WTC11 (cell line): ENCODE results near the gene PRKCB. TPM values are rescaled to one million over a fixed set of nuclear protein-coding genes. Genes with fewer than 3 reads are reported as not detected.
A peak's percentile ranks its signal among the peaks of the same experiment; 100 is the strongest.
"Not testable (repeated sequence)": the region's sequence is repeated elsewhere in the genome, so short reads cannot be mapped to it uniquely, and the experiment has no call there.

ENCODE experiments used
- ATAC-seq: fragments of 200-7000 bp; cut with Tn5 transposase; 2 replicates; pipeline ENCODE4 v1.10.0; 2021; ENCODE audit warnings: mild to moderate bottlenecking, moderate library complexity
- CTCF ChIA-PET: fragments of 300-600 bp; sonication (Branson Sonifier 250); formaldehyde crosslinking; loops from one replicate; lab custom pipeline; 2021; ENCODE audit warnings: antibody characterized with exemption; lab: Charles Lee
- POLR2A ChIA-PET: fragments of 350-600 bp; sonication (Branson Sonifier 250); formaldehyde crosslinking; loops from one replicate; lab custom pipeline; 2021; ENCODE audit warnings: antibody characterized with exemption; lab: Charles Lee
- DNase-seq: peaks from one replicate; pipeline ENCODE4 v3.0.0; 2021; ENCODE audit warnings: low spot score
- H3K27ac Mint-ChIP-seq: 2 replicates; pipeline ENCODE4 v1.8.0; 2021; ENCODE audit warnings: mixed read lengths
- H3K27me3 Mint-ChIP-seq: 2 replicates; pipeline ENCODE4 v1.8.0; 2021; ENCODE audit warnings: low read depth, mild to moderate bottlenecking, moderate library complexity, mixed read lengths
- H3K36me3 Mint-ChIP-seq: 2 replicates; pipeline ENCODE4 v1.8.0; 2021; ENCODE audit warnings: mixed read lengths
- H3K4me1 Mint-ChIP-seq: 2 replicates; pipeline ENCODE4 v1.8.0; 2022; ENCODE audit warnings: mixed read lengths
- H3K4me3 Mint-ChIP-seq: 2 replicates; pipeline ENCODE4 v1.8.0; 2021; ENCODE audit warnings: mild to moderate bottlenecking, moderate library complexity, mixed read lengths
- H3K9me3 Mint-ChIP-seq: 2 replicates; pipeline ENCODE4 v1.8.0; 2021; ENCODE audit warnings: mixed read lengths
- AR ChIP-seq: fragments of 250-450 bp; sonication (Bioruptor Pico); IDR thresholded peaks from 2 replicates; pipeline ENCODE4 v1.9.0; 2021; ENCODE audit warnings: mild to moderate bottlenecking
- ATF1 ChIP-seq: sonication (generic); formaldehyde crosslinking; IDR thresholded peaks from 2 replicates; pipeline ENCODE4 v1.8.1; 2023; ENCODE audit warnings: mild to moderate bottlenecking, moderate library complexity, missing genetic modification reagents
- ELF4 ChIP-seq: sonication (generic); formaldehyde crosslinking; IDR thresholded peaks from 2 replicates; pipeline ENCODE4 v1.8.1; 2022; ENCODE audit warnings: low read depth, mild to moderate bottlenecking, moderate library complexity, missing genetic modification reagents
- EMX1 ChIP-seq: fragments of 250-450 bp; sonication (Bioruptor Pico); IDR thresholded peaks from 2 replicates; pipeline ENCODE4 v1.8.0; 2021; ENCODE audit warnings: mild to moderate bottlenecking
- ETV6 ChIP-seq: sonication (generic); formaldehyde crosslinking; IDR thresholded peaks from 2 replicates; pipeline ENCODE4 v1.8.1; 2022; ENCODE audit warnings: mild to moderate bottlenecking, missing genetic modification reagents
- FOXP1 ChIP-seq: sonication (generic); formaldehyde crosslinking; IDR thresholded peaks from 2 replicates; pipeline ENCODE4 v1.8.0; 2022; ENCODE audit warnings: missing genetic modification reagents, mild to moderate bottlenecking, moderate library complexity, borderline replicate concordance
- GTF2I ChIP-seq: fragments of 250-450 bp; sonication (Bioruptor Pico); conservative IDR thresholded peaks from 2 replicates; pipeline ENCODE4 v1.4.0; 2021; ENCODE audit warnings: mild to moderate bottlenecking
- NFYB ChIP-seq: sonication (generic); formaldehyde crosslinking; conservative IDR thresholded peaks from 2 replicates; pipeline ENCODE4 v1.8.0; 2022; ENCODE audit warnings: low read depth, missing genetic modification reagents
- OVOL2 ChIP-seq: fragments of 250-450 bp; sonication (Bioruptor Pico); IDR thresholded peaks from 2 replicates; pipeline ENCODE4 v1.9.0; 2021; ENCODE audit warnings: mild to moderate bottlenecking, borderline replicate concordance
- SMAD4 ChIP-seq: sonication (generic); formaldehyde crosslinking; IDR thresholded peaks from 2 replicates; pipeline ENCODE4 v1.8.0; 2022; ENCODE audit warnings: mild to moderate bottlenecking, missing genetic modification reagents
- TP53 ChIP-seq: sonication (generic); formaldehyde crosslinking; IDR thresholded peaks from 2 replicates; pipeline ENCODE4 v1.8.1; 2023; ENCODE audit warnings: mild to moderate bottlenecking, missing genetic modification reagents
- ZNF219 ChIP-seq: sonication (generic); formaldehyde crosslinking; IDR thresholded peaks from 2 replicates; pipeline ENCODE4 v1.8.0; 2023; ENCODE audit warnings: missing genetic modification reagents, mild to moderate bottlenecking, borderline replicate concordance
- ZNF232 ChIP-seq: sonication (generic); formaldehyde crosslinking; IDR thresholded peaks from 2 replicates; pipeline ENCODE4 v1.8.0; 2022; ENCODE audit warnings: mild to moderate bottlenecking, missing genetic modification reagents
- ZNF416 ChIP-seq: fragments of 250-450 bp; sonication (Bioruptor Pico); IDR thresholded peaks from 2 replicates; pipeline ENCODE4 v1.9.0; 2021; ENCODE audit warnings: mild to moderate bottlenecking, inconsistent platforms
- total RNA-seq: library from RNA; stranded (reverse); gene quantifications from 3 replicates; pipeline ENCODE4 v1.2.3, GENCODE V29; 2021
- TF ChIP-seq, protein P1 (sequence below): sonication (generic); formaldehyde crosslinking; IDR thresholded peaks from 2 replicates; pipeline ENCODE4 v1.8.1; 2022; ENCODE audit warnings: low read depth, mild to moderate bottlenecking, moderate library complexity, missing genetic modification reagents, borderline replicate concordance
- TF ChIP-seq, protein P2 (sequence below): fragments of 250-450 bp; sonication (Bioruptor Pico); IDR thresholded peaks from 2 replicates; pipeline ENCODE4 v2.1.2; 2022; ENCODE audit warnings: mild to moderate bottlenecking, moderate library complexity
- TF ChIP-seq, protein P3 (sequence below): fragments of 250-450 bp; sonication (Bioruptor Pico); IDR thresholded peaks from 2 replicates; pipeline ENCODE4 v1.9.0; 2021; ENCODE audit warnings: moderate library complexity, mild to moderate bottlenecking, inconsistent platforms, borderline replicate concordance
- TF ChIP-seq, protein P4 (sequence below): sonication (generic); formaldehyde crosslinking; IDR thresholded peaks from 2 replicates; pipeline ENCODE4 v1.8.1; 2023; ENCODE audit warnings: mild to moderate bottlenecking, missing genetic modification reagents
- TF ChIP-seq, protein P5 (sequence below): sonication (generic); formaldehyde crosslinking; IDR thresholded peaks from 2 replicates; pipeline ENCODE4 v1.8.0; 2022; ENCODE audit warnings: mild to moderate bottlenecking, missing genetic modification reagents

The PRKCB gene
- total RNA-seq, 1 experiment from 2014 or later = 6.9 TPM

GRCh38 chr16:23916552-23916951, 80.8 kb downstream of the PRKCB start:
- DNase-seq, CTCF ChIA-PET, ATAC-seq, H3K27me3 Mint-ChIP-seq, H3K27ac Mint-ChIP-seq, H3K36me3 Mint-ChIP-seq, H3K9me3 Mint-ChIP-seq, H3K4me3 Mint-ChIP-seq: not testable (repeated sequence)
- H3K4me1 Mint-ChIP-seq = peaks cover 17% of the 10 kb centered on the region
- POLR2A ChIA-PET = interaction anchor here (0.6 kb wide), 1 partner anchor 450 kb away, joined by 7 read pairs; no protein-coding TSS in a partner anchor

GRCh38 chr16:23917621-23918020, 81.8 kb downstream of the PRKCB start:
- POLR2A ChIA-PET = no interaction called here
- Mint-ChIP-seq H3K27ac (0 out of 2 replicates have a peak overlapping the region, but pooled peaks have one; percentile 3), H3K4me3 (no peak overlapping the region), H3K27me3 (no peaks in the 10 kb centered on the region), H3K36me3 (no peaks in the 10 kb centered on the region), H3K4me1 (peaks cover 25% of the 10 kb centered on the region), H3K9me3 (no peaks in the 10 kb centered on the region)
- CTCF ChIA-PET = no interaction called here
- TF ChIP-seq GTF2I (CRISPR knock-in tag) (no peak), ZNF416 (CRISPR knock-in tag) (no peak)
- DNase-seq = no peak
- no peak for ATAC-seq

GRCh38 chr16:23920446-23920845, 84.7 kb downstream of the PRKCB start:
- H3K4me3 Mint-ChIP-seq = no peak overlapping the region

GRCh38 chr16:23920899-23921298, 85.1 kb downstream of the PRKCB start:
- DNase-seq (no peak), ATAC-seq (no peak)
- no peaks in the 10 kb centered on the region for H3K9me3 Mint-ChIP-seq
- peaks cover 22% of the 10 kb centered on the region for H3K4me1 Mint-ChIP-seq
- 0 out of 2 replicates have a peak overlapping the region, but pooled peaks have one; percentile 12 for H3K27ac Mint-ChIP-seq
- ChIA-PET CTCF (no interaction called here), POLR2A (no interaction called here)
- no peaks in the 10 kb centered on the region for H3K27me3 Mint-ChIP-seq
- H3K36me3 Mint-ChIP-seq = no peaks in the 10 kb centered on the region
- H3K4me3 Mint-ChIP-seq = no peak overlapping the region
- TF ChIP-seq ZNF219 (no peak), TP53 (CRISPR knock-in tag) (no peak), GTF2I (CRISPR knock-in tag) (no peak), NFYB (no peak), ZNF232 (CRISPR knock-in tag) (no peak), EMX1 (no peak), ETV6 (no peak), FOXP1 (CRISPR knock-in tag) (no peak), ELF4 (CRISPR knock-in tag) (no peak), AR (no peak)
- TF ChIP-seq, protein P1, sequence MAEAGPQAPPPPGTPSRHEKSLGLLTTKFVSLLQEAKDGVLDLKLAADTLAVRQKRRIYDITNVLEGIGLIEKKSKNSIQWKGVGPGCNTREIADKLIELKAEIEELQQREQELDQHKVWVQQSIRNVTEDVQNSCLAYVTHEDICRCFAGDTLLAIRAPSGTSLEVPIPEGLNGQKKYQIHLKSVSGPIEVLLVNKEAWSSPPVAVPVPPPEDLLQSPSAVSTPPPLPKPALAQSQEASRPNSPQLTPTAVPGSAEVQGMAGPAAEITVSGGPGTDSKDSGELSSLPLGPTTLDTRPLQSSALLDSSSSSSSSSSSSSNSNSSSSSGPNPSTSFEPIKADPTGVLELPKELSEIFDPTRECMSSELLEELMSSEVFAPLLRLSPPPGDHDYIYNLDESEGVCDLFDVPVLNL = no peak
- TF ChIP-seq, protein P2, sequence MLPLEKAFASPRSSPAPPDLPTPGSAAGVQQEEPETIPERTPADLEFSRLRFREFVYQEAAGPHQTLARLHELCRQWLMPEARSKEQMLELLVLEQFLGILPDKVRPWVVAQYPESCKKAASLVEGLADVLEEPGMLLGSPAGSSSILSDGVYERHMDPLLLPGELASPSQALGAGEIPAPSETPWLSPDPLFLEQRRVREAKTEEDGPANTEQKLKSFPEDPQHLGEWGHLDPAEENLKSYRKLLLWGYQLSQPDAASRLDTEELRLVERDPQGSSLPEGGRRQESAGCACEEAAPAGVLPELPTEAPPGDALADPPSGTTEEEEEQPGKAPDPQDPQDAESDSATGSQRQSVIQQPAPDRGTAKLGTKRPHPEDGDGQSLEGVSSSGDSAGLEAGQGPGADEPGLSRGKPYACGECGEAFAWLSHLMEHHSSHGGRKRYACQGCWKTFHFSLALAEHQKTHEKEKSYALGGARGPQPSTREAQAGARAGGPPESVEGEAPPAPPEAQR = no peak
- TF ChIP-seq, protein P3, sequence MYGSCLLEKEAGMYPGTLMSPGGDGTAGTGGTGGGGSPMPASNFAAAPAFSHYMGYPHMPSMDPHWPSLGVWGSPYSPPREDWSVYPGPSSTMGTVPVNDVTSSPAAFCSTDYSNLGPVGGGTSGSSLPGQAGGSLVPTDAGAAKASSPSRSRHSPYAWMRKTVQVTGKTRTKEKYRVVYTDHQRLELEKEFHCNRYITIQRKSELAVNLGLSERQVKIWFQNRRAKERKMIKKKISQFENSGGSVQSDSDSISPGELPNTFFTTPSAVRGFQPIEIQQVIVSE (CRISPR knock-in tag) = no peak

More at GRCh38 chr16:23920446-23920845, 84.7 kb downstream of the PRKCB start:
- no peaks in the 10 kb centered on the region for H3K27me3 Mint-ChIP-seq
- ATAC-seq = no peak; the same call in 1 of the 2 replicates
- no peaks in the 10 kb centered on the region for H3K36me3 Mint-ChIP-seq
- no peak for DNase-seq
- no peaks in the 10 kb centered on the region for H3K9me3 Mint-ChIP-seq
- peaks cover 22% of the 10 kb centered on the region for H3K4me1 Mint-ChIP-seq
- CTCF ChIA-PET = no interaction called here
- TF ChIP-seq, protein P4, sequence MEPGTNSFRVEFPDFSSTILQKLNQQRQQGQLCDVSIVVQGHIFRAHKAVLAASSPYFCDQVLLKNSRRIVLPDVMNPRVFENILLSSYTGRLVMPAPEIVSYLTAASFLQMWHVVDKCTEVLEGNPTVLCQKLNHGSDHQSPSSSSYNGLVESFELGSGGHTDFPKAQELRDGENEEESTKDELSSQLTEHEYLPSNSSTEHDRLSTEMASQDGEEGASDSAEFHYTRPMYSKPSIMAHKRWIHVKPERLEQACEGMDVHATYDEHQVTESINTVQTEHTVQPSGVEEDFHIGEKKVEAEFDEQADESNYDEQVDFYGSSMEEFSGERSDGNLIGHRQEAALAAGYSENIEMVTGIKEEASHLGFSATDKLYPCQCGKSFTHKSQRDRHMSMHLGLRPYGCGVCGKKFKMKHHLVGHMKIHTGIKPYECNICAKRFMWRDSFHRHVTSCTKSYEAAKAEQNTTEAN (CRISPR knock-in tag) = no peak
- no peak for TF ChIP-seq OVOL2 (CRISPR knock-in tag)
- TF ChIP-seq ATF1 (CRISPR knock-in tag) = no peak
- TF ChIP-seq, protein P2 = no peak
- no peak for TF ChIP-seq SMAD4 (CRISPR knock-in tag)
- TF ChIP-seq, protein P5, sequence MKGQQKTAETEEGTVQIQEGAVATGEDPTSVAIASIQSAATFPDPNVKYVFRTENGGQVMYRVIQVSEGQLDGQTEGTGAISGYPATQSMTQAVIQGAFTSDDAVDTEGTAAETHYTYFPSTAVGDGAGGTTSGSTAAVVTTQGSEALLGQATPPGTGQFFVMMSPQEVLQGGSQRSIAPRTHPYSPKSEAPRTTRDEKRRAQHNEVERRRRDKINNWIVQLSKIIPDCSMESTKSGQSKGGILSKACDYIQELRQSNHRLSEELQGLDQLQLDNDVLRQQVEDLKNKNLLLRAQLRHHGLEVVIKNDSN (CRISPR knock-in tag) = no peak
- TF ChIP-seq, all 79 proteins: peak for 0
- POLR2A ChIA-PET = no interaction called here
- 0 out of 2 replicates have a peak overlapping the region, but pooled peaks have one; percentile 12 for H3K27ac Mint-ChIP-seq
